Amniotic epithelial cell (primary cell): ENCODE results near the gene RAP1GDS1.
A peak's percentile ranks its signal among the peaks of the same experiment; 100 is the strongest.
"Not testable (repeated sequence)": the region's sequence is repeated elsewhere in the genome, so short reads cannot be mapped to it uniquely, and the experiment has no call there.

ENCODE experiments used
- DNase-seq: peaks from one replicate; pipeline ENCODE4 v3.0.0-alpha.2; 2010; ENCODE audit warnings: low read depth

The RAP1GDS1 gene

GRCh38 chr4:98287328-98287727 lies 26.1 kb downstream of the RAP1GDS1 start:
- no peak for DNase-seq

- DNase-seq, result not testable (repeated sequence)
Observed at GRCh38 chr4:98288671-98289070, 27.5 kb downstream of the RAP1GDS1 start.

GRCh38 chr4:98289375-98289774 lies 28.2 kb downstream of the RAP1GDS1 start:
- no peak for DNase-seq

GRCh38 chr4:98290511-98290910 lies 29.3 kb downstream of the RAP1GDS1 start:
- peak; percentile 63 for DNase-seq

- peak; percentile 13 for DNase-seq
Observed at GRCh38 chr4:98293104-98293887, 32.1 kb downstream of the RAP1GDS1 start.

GRCh38 chr4:98298022-98298421 lies 36.8 kb downstream of the RAP1GDS1 start:
- no peak for DNase-seq

GRCh38 chr4:98300706-98301105 lies 39.5 kb downstream of the RAP1GDS1 start:
- DNase-seq, result no peak

GRCh38 chr4:98305576-98305975 lies 44.4 kb downstream of the RAP1GDS1 start:
- no peak for DNase-seq

- no peak for DNase-seq
Observed at GRCh38 chr4:98310867-98311266, 49.7 kb downstream of the RAP1GDS1 start.

GRCh38 chr4:98311656-98312055 lies 50.5 kb downstream of the RAP1GDS1 start:
- DNase-seq, result no peak

- DNase-seq, result peak; percentile 17
Observed at GRCh38 chr4:98314791-98315565, 53.8 kb downstream of the RAP1GDS1 start.

- peak; percentile 32 for DNase-seq
Observed at GRCh38 chr4:98318521-98318920, 57.3 kb downstream of the RAP1GDS1 start.

GRCh38 chr4:98319021-98319420 lies 57.8 kb downstream of the RAP1GDS1 start:
- DNase-seq, result no peak

GRCh38 chr4:98326168-98326567 lies 65.0 kb downstream of the RAP1GDS1 start:
- DNase-seq, result no peak

GRCh38 chr4:98327694-98328093 lies 66.5 kb downstream of the RAP1GDS1 start:
- DNase-seq, result no peak

GRCh38 chr4:98329879-98330640 lies 68.9 kb downstream of the RAP1GDS1 start:
- DNase-seq, result not testable (repeated sequence)

GRCh38 chr4:98332017-98332416 lies 70.8 kb downstream of the RAP1GDS1 start:
- DNase-seq, result no peak

GRCh38 chr4:98334461-98334860 lies 73.3 kb downstream of the RAP1GDS1 start:
- DNase-seq, result no peak

GRCh38 chr4:98338761-98339438 lies 77.7 kb downstream of the RAP1GDS1 start:
- DNase-seq, result no peak

GRCh38 chr4:98341309-98341708 lies 80.1 kb downstream of the RAP1GDS1 start:
- DNase-seq, result peak; percentile 63

GRCh38 chr4:98343626-98344025 lies 82.4 kb downstream of the RAP1GDS1 start:
- DNase-seq, result no peak

GRCh38 chr4:98345838-98346237 lies 84.7 kb downstream of the RAP1GDS1 start:
- no peak for DNase-seq
